GM04504 (cell line): ENCODE measurements around the gene DYSF.

Experiments used
- DNase-seq: peaks from one replicate; pipeline ENCODE4 v3.0.0-alpha.2; 2012; ENCODE audit warnings: low read depth

The DYSF gene

GRCh38 chr2:71554028-71554705 lies 100.8 kb downstream of the DYSF start:
- DNase-seq = no peak

GRCh38 chr2:71554706-71555056 lies 101.3 kb downstream of the DYSF start:
- no peak for DNase-seq

GRCh38 chr2:71555798-71556454 lies 102.6 kb downstream of the DYSF start:
- DNase-seq = no peak

- no peak for DNase-seq
These were observed 103.4 kb downstream of the DYSF start for GRCh38 chr2:71556692-71557250.

- no peak for DNase-seq
These were observed 104.0 kb downstream of the DYSF start for GRCh38 chr2:71557321-71557720.

- no peak for DNase-seq
These were observed 105.1 kb downstream of the DYSF start for GRCh38 chr2:71558300-71559051.

GRCh38 chr2:71559080-71559827 lies 105.9 kb downstream of the DYSF start:
- DNase-seq = no peak

GRCh38 chr2:71559828-71560637 lies 106.7 kb downstream of the DYSF start:
- no peak for DNase-seq

GRCh38 chr2:71560638-71561011 lies 107.3 kb downstream of the DYSF start:
- DNase-seq = no peak

- no peak for DNase-seq
These were observed 108.3 kb downstream of the DYSF start for GRCh38 chr2:71561441-71562267.

GRCh38 chr2:71562518-71562917 lies 109.2 kb downstream of the DYSF start:
- no peak for DNase-seq

- DNase-seq = no peak
These were observed 110.5 kb downstream of the DYSF start for GRCh38 chr2:71563872-71564271.

- no peak for DNase-seq
These were observed 111.0 kb downstream of the DYSF start for GRCh38 chr2:71564361-71564760.

GRCh38 chr2:71564790-71565189 lies 111.4 kb downstream of the DYSF start:
- no peak for DNase-seq

- no peak for DNase-seq
These were observed 113.0 kb downstream of the DYSF start for GRCh38 chr2:71566372-71566771.

- no peak for DNase-seq
These were observed 114.3 kb downstream of the DYSF start for GRCh38 chr2:71567625-71568024.

GRCh38 chr2:71568103-71568502 lies 114.7 kb downstream of the DYSF start:
- DNase-seq = no peak

GRCh38 chr2:71570511-71570910 lies 117.2 kb downstream of the DYSF start:
- DNase-seq = no peak

GRCh38 chr2:71570951-71571460 lies 117.6 kb downstream of the DYSF start:
- DNase-seq = no peak

- no peak for DNase-seq
These were observed 118.6 kb downstream of the DYSF start for GRCh38 chr2:71571945-71572344.
